Measurements from ENCODE around the gene GPR89B. TPM values are rescaled to one million over a fixed set of nuclear protein-coding genes. Genes with fewer than 3 reads are reported as not detected.

The GPR89B gene
- total and polyA plus RNA-seq, 2 of the 8 experiments (the other 6 are each of a cell fraction or from before 2014, with no cell fraction given): 19.5 to 32.5 TPM

DNA sequence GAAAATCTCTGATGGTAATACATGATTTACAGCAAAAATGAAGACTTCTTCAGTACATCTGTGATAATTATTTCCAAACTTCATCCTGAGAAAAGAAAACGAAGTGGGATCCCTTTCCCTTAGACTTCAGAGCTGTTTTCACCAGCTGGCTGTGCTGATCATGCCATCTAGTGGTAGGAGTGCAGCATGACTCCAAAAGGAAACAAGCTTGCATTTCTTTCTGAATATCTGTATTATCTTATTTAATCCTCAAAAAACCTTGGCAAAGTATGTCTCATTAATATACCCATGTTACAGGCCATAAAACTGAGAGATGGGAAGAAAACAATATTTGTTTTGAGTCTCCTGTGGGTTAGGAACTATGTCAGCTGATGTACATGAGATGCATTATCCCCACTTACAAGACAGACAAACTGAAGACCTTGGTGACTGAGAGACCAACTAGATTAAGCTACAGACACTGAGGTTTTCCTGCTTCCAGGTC lies 35.4 kb upstream of the GPR89B start:
- no peak overlapping the region for H4K91ac ChIP-seq (replicated peaks; ENCODE audit: insufficient read length, low read length)
- no peaks in the 10 kb centered on the region for H3K79me2 ChIP-seq (ENCODE audit: control insufficient read depth in 1 of 2, insufficient read depth in 2 of 2, low read length in 2 of 2)
- H3K18ac ChIP-seq (ENCODE audit: extremely low read depth, low read length): no peak overlapping the region
- H2BK12ac ChIP-seq (ENCODE audit: low read depth, low read length): no peak overlapping the region
- peaks cover 0 to 6% (median 0%) of the 10 kb centered on the region in 4 experiments; a peak in 3 of 7 replicates for H3K4me1 ChIP-seq (replicated peaks in 1 of 4; ENCODE audit: control insufficient read depth in 3 of 4, insufficient read depth in 4 of 4, low read length in 3 of 4)
- CTCF ChIA-PET (ENCODE audit: partially characterized antibody): interaction anchor here (0.7 to 7.7 kb wide), 62 partner anchors 8 to 620 kb away, joined by 3 to 206 read pairs (median 4); partner anchors contain the start of genes ACP6 and GJA8
- H3K27me3 ChIP-seq (replicated peaks in 1 of 4; ENCODE audit: control insufficient read depth in 3 of 4, extremely low read depth in 1 of 4, insufficient read depth in 3 of 4, low read length in 3 of 4): no peaks in the 10 kb centered on the region
- no peak overlapping the region for H2BK15ac ChIP-seq (ENCODE audit: low read length)
- H3K79me1 ChIP-seq (ENCODE audit: low read depth, low read length): no peaks in the 10 kb centered on the region
- FAIRE-seq (peak; percentile 94), DNase-seq (ENCODE audit: low read depth in 1 of 2, low spot score in 2 of 2) (no peak)
- no peak overlapping the region for H4K8ac ChIP-seq (ENCODE audit: extremely low read depth, insufficient read depth, low read length)
- no peak overlapping the region for H3K23ac ChIP-seq (ENCODE audit: insufficient read length)
- no peak overlapping the region for H3K27ac ChIP-seq (ENCODE audit: low read depth, low read length)
- POLR2A ChIA-PET (ENCODE audit: partially characterized antibody): interaction anchor here (1.7 kb wide), 1 partner anchor 12 kb away, joined by 4 read pairs; no protein-coding TSS in a partner anchor
- no peak overlapping the region for H3K4ac ChIP-seq (replicated peaks; ENCODE audit: insufficient read length, low read depth, low read length)
- no peak overlapping the region for H2BK20ac ChIP-seq (ENCODE audit: low read length)
- no peak overlapping the region for H4K5ac ChIP-seq (ENCODE audit: insufficient read length, low read depth, low read length)
- no peaks in the 10 kb centered on the region for H3K9me3 ChIP-seq (ENCODE audit: insufficient read depth in 2 of 2, low read depth in 1 of 2, low read length in 1 of 2)
- H2BK120ac ChIP-seq (replicated peaks; ENCODE audit: low read depth, low read length): no peak overlapping the region
- no peaks in the 10 kb centered on the region for H4K20me1 ChIP-seq (replicated peaks in 1 of 2; ENCODE audit: control insufficient read depth in 1 of 2, insufficient read depth in 2 of 2, low read length in 2 of 2)
- no peak overlapping the region for H2AK5ac ChIP-seq (ENCODE audit: low read depth, low read length)
- no peak overlapping the region for H2BK5ac ChIP-seq (ENCODE audit: low read depth, low read length)
- no peaks in the 10 kb centered on the region for H3K36me3 ChIP-seq (ENCODE audit: control insufficient read depth in 2 of 4, insufficient read depth in 4 of 4, low read length in 3 of 4)
- no peak overlapping the region for H3K9ac ChIP-seq (replicated peaks in 1 of 4; ENCODE audit: extremely low read depth in 1 of 4, low read depth in 3 of 4, low read length in 3 of 4)
- no peak overlapping the region for H3K4me2 ChIP-seq (ENCODE audit: insufficient read depth in 1 of 2, low read depth in 2 of 2, low read length in 2 of 2)
- H3K23me2 ChIP-seq (ENCODE audit: low read depth, low read length): no peaks in the 10 kb centered on the region
- no peak overlapping the region for H3K14ac ChIP-seq (ENCODE audit: insufficient read length)
- H3K4me3 ChIP-seq (ENCODE audit: extremely low read depth in 1 of 4, insufficient read depth in 2 of 4, low read depth in 3 of 4, low read length in 4 of 4): no peak overlapping the region
- WGBS, 2 experiments (ENCODE audit: extremely low coverage in 1 of 2, insufficient coverage in 1 of 2, insufficient read length in 1 of 2, insufficient replicate concordance in 2 of 2, low coverage in 1 of 2, low lambda C conversion rate in 2 of 2, missing lambda C conversion rate in 1 of 2): 30% methylated on average over 1 of the region's 1 CpG; no CpG with 5 or more reads in 1 of the 2 experiments
- H2AFZ ChIP-seq (ENCODE audit: low read length): no peak overlapping the region
- no peak overlapping the region for H3K56ac ChIP-seq (replicated peaks; ENCODE audit: insufficient read length, low read depth, low read length)
- no peak for TF ChIP-seq CBX5 (IDR thresholded peaks at IDR 0.05; ENCODE audit: low read depth, low read length)
- no peak for TF ChIP-seq POU5F1 (IDR thresholded peaks at IDR 0.05; ENCODE audit: low read depth, low read length)
- TF ChIP-seq RAD21 (IDR thresholded peaks at IDR 0.05 in 1 of 2, conservative IDR thresholded peaks at IDR 0.05 in 1 of 2; ENCODE audit: low read depth in 2 of 2, low read length in 2 of 2): peak; percentile 95
- peak; percentile 83 for TF ChIP-seq TEAD4 (IDR thresholded peaks at IDR 0.05; ENCODE audit: low read depth, low read length)
- TF ChIP-seq RNF2 (IDR thresholded peaks at IDR 0.05; ENCODE audit: borderline replicate concordance, low read depth, low read length, missing control alignments, poor library complexity, severe bottlenecking): no peak
- no peak for TF ChIP-seq BRCA1 (IDR thresholded peaks at IDR 0.05; ENCODE audit: low read depth, low read length)
- TF ChIP-seq CHD1 (IDR thresholded peaks at IDR 0.05; ENCODE audit: low read depth, low read length): no peak
- TF ChIP-seq JUND (IDR thresholded peaks at IDR 0.05; ENCODE audit: low read length): no peak
- no peak for TF ChIP-seq SP2 (IDR thresholded peaks at IDR 0.05; ENCODE audit: low read length)
- no peak for TF ChIP-seq SIN3A (conservative IDR thresholded peaks at IDR 0.05 in 1 of 2, IDR thresholded peaks at IDR 0.05 in 1 of 2; ENCODE audit: low read depth in 1 of 2, low read length in 2 of 2)
- TF ChIP-seq SP4 (IDR thresholded peaks at IDR 0.05; ENCODE audit: low read length): no peak
- TF ChIP-seq CTBP2 (IDR thresholded peaks at IDR 0.05; ENCODE audit: borderline replicate concordance, insufficient read depth, insufficient read length, low read length): no peak
